Lung (tissue), 12 donors: ENCODE measurements around the gene PSMB10. TPM values are rescaled to one million over a fixed set of nuclear protein-coding genes. Genes with fewer than 3 reads are reported as not detected.

ENCODE experiments used
- ATAC-seq: fragments of 200-7000 bp; cut with Tn5 transposase; one replicate; pipeline ENCODE4 v1.9.1; 2020; ENCODE audit warnings: moderate number of reproducible peaks; ENCODE audit not compliant: insufficient read depth, low FRiP score
- DNase-seq, 3 donors: peaks; one replicate each; pipeline ENCODE4 v3.0.0-alpha.2; 2013 to 2017
- H3K27ac ChIP-seq, 2 donors: one replicate each; pipeline ENCODE4 v1.5.1; 2013; ENCODE audit warnings: mild to moderate bottlenecking in 2 of 2, moderate library complexity in 2 of 2, control low read depth in 1 of 2, inconsistent platforms in 1 of 2, low read depth in 1 of 2, low read length in 1 of 2
- H3K27me3 ChIP-seq, 3 donors: one replicate each; pipeline ENCODE4 v1.5.1; 2013; ENCODE audit warnings: low read length in 2 of 3; ENCODE audit not compliant: control insufficient read depth in 3 of 3, insufficient read depth in 3 of 3
- H3K36me3 ChIP-seq, 4 donors: one replicate each; pipeline ENCODE4 v1.5.1; 2013; ENCODE audit warnings: low read length in 4 of 4, mild to moderate bottlenecking in 1 of 4, moderate library complexity in 1 of 4; ENCODE audit not compliant: control insufficient read depth in 4 of 4, insufficient read depth in 4 of 4
- H3K4me1 ChIP-seq, 5 donors: one replicate each; pipeline ENCODE4 v1.5.1; 2013; ENCODE audit warnings: low read length in 5 of 5, mild to moderate bottlenecking in 2 of 5, moderate library complexity in 1 of 5; ENCODE audit not compliant: control insufficient read depth in 5 of 5, insufficient read depth in 5 of 5
- H3K4me3 ChIP-seq: one replicate; pipeline ENCODE4 v1.5.1; 2013; ENCODE audit warnings: mild to moderate bottlenecking, control low read depth, moderate library complexity
- H3K9ac ChIP-seq, 2 donors: one replicate each; pipeline ENCODE4 v1.5.1; 2013; ENCODE audit warnings: low read length in 2 of 2, control low read depth in 1 of 2; ENCODE audit not compliant: insufficient read depth in 1 of 2
- H3K9me3 ChIP-seq, 4 donors: one replicate each; pipeline ENCODE4 v1.5.1; 2013; ENCODE audit warnings: low read length in 3 of 4, mild to moderate bottlenecking in 1 of 4, moderate library complexity in 1 of 4; ENCODE audit not compliant: control insufficient read depth in 4 of 4, insufficient read depth in 3 of 4
- WGBS, 2 donors: extraction: QIAGEN DNeasy Blood & Tissue Kit; methylation state at CpG; one replicate each; pipeline ENCODE4 v1.1.7; 2013; 5-methylcytosine and 5-hydroxymethylcytosine counted together
- polyA plus RNA-seq, 2 donors: library from polyadenylated mRNA; stranded (reverse); fragments of 200-250 nt; gene quantifications; one replicate each; pipeline ENCODE4 v1.2.1, GENCODE V29; 2013
- total RNA-seq, 2 donors: library from RNA; depleted of rRNA in 1 of 2; stranded (reverse); fragments of >200 nt in 1 of 2; gene quantifications; one replicate each; pipeline ENCODE4 v1.2.1, GENCODE V29; 2014 to 2021
- TF ChIP-seq, protein P1 (sequence below): IDR thresholded peaks from 2 replicates; pipeline ENCODE4 v1.5.1; 2012; ENCODE audit warnings: mild to moderate bottlenecking; ENCODE audit errors: control extremely low read depth, extremely low read depth
- donor health status: control.
- donor health status: control.
- donor health status: Bipolar disorder and iron deficiency.
- donor health status: healthy.
- donor health status: DM: yes; HTN: yes; CAD: no.

Gene PSMB10
- total and polyA plus RNA-seq, 4 donors, result 36.6 to 186 (median 112) TPM

DNA sequence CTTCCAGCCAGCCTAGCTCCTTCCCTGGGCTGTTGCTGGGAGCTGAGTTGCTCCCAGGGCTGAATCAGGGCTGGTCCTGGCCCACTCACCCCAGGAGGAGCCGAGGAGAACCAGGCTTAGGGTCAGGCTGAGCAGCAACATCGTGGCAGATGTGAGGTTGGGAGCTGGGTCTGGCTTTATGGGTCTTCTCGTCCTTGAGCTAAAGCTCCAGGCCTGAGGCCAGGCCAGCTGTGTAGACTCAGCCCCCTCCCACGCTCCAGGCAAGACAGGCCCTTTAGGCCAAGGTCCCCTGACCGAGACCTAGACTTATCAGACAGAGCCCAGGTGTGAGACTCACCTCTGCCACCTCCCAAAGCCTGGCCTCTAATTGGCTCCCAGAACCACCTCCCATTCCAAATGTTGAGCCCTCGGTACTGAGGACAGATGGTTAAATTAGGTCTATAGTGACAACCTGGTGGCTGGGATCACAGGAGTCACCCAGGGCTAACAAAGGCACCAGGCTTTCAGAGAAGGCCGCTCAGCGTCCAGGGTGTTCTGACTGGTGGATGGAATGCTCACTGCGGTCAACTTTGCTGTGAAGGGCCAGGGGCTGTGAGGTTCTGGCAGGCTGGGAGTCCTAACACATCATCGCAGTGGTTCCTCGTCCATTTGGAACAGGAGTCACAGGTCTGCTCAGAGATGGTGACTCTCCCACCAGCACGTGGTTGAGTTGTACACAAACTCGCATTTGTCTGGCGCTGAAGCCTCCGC is 4.8 kb downstream of the PSMB10 start, which contains the start of gene CTRL:
TSS of gene CTRL (minus strand) at position 151 of the 750 bp plus-strand sequence. CDS start at position 141, 10 bp downstream.
- Histone ChIP-seq H3K9me3 (no peaks in the 10 kb centered on the region), H3K9ac (no peak within 1 kb of the TSS), H3K4me1 (peaks cover 0 to 18% (median under 1%) of the 10 kb centered on the region in 5 donors), H3K27me3 (no peaks in the 10 kb centered on the region), H3K27ac (no peak within 1 kb of the TSS), H3K4me3 (no peak within 1 kb of the TSS), H3K36me3 (peaks cover 0 to 40% (median 21%) of the 10 kb centered on the region in 4 donors)
- DNase-seq (no peak), ATAC-seq (no peak)
- TF ChIP-seq, protein P1, sequence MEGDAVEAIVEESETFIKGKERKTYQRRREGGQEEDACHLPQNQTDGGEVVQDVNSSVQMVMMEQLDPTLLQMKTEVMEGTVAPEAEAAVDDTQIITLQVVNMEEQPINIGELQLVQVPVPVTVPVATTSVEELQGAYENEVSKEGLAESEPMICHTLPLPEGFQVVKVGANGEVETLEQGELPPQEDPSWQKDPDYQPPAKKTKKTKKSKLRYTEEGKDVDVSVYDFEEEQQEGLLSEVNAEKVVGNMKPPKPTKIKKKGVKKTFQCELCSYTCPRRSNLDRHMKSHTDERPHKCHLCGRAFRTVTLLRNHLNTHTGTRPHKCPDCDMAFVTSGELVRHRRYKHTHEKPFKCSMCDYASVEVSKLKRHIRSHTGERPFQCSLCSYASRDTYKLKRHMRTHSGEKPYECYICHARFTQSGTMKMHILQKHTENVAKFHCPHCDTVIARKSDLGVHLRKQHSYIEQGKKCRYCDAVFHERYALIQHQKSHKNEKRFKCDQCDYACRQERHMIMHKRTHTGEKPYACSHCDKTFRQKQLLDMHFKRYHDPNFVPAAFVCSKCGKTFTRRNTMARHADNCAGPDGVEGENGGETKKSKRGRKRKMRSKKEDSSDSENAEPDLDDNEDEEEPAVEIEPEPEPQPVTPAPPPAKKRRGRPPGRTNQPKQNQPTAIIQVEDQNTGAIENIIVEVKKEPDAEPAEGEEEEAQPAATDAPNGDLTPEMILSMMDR, result no peak
- 90 to 92% methylated on average over 15 of the region's 15 CpGs for whole genome bisulfite sequencing, 2 donors

DNA sequence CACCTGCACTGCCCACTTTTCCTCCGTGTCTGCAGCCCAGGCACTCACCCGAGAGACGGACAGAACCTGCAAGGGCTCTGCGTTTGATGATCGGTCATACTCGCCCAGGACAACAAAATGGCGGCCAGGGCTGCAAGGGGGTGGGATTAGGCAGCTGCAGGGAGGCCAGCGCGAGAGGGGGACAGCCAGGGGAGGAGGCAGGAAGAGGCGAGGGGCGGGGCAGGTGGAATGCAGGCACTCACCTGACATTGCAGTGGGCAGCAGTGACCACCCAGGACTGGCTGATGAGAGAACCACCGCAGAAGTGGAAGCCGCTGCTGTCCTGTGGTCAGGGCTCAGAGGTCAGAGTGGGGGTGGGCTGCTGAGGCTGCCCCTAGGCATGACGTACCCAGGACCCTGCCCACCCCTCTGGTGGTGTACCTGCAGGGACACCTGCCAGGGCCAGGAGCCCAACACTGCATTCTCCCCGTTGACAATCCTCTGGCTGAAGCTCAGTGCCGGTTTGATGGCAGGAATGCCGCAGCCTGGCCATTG is 5.9 kb downstream of the PSMB10 start:
- Histone ChIP-seq H3K27ac (no peak overlapping the region), H3K9me3 (no peaks in the 10 kb centered on the region), H3K27me3 (no peaks in the 10 kb centered on the region), H3K4me1 (peaks cover 0 to 15% (median 0%) of the 10 kb centered on the region in 5 donors), H3K4me3 (no peak overlapping the region), H3K9ac (no peak overlapping the region), H3K36me3 (peaks cover 0 to 40% (median 18%) of the 10 kb centered on the region in 4 donors)
- WGBS, 2 donors, result 95% methylated on average over 17 of the region's 17 CpGs
- TF ChIP-seq, protein P1, result no peak
- ATAC-seq (no peak), DNase-seq (no peak)

DNA sequence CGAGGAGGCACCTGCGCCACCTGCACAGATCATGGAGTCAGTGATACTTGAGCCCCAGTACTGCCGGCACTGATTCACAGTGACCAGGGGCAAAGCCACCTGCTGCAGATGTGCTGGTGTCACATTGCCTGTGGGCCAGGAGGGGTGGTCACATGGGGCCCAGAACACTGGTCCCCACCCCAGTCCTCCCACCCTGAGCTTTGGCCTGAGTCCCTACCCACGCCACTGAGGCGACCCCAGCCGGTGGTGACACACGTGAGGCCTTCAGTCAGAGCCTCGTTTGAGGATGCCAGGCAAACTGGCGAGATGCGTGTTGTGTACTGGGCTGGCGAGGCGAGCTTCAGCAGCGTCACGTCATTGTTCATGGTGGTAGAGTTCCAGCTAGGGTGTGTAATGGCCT is 6.5 kb downstream of the PSMB10 start:
- H3K36me3 ChIP-seq, result peaks cover 0 to 39% (median 18%) of the 10 kb centered on the region in 4 donors
- no peak for DNase-seq
- H3K9me3 ChIP-seq, result no peaks in the 10 kb centered on the region
- ATAC-seq, result no peak
- TF ChIP-seq, protein P1, result no peak
- H3K4me3 ChIP-seq, result no peak overlapping the region
- H3K27ac ChIP-seq, result no peak overlapping the region
- peaks cover 0 to 14% (median 0%) of the 10 kb centered on the region in 5 donors for H3K4me1 ChIP-seq
- no peaks in the 10 kb centered on the region for H3K27me3 ChIP-seq
- no peak overlapping the region for H3K9ac ChIP-seq
- WGBS, 2 donors, result 93 to 96% methylated on average over 14 of the region's 14 CpGs
